Measurements from ENCODE around the gene IRF4.

Gene IRF4

DNA sequence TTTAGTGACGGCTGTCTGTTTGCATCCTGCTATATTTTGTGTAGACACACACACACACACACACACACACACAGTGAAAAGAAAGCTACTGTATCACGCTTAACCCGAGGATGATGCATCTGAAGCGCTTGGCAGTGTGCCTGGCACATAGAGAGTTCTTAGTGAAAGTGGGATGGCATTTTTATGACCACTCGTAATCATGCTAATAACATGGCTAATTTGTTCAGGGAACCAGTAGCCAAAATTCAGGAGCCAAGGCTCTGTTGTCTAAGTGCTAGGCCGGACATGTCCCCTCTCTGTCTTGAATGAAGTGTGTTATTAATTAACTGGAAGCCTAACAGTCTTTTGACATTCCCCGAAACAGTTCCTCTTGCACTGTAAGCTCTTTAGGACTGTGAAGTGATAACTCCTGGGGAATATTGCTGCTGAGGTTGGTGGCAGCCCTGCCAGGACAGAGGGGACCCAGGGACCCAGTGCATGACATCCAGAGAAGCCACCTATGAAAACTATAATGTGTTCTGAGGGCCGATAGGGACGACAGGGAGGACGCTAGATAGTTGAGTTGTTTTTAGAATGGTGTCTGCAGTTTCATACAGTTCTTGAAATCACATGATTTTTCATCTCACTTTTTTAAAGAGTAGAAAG lies 45.0 kb upstream of the IRF4 start (continued):
- TF ChIP-seq, protein P1, sequence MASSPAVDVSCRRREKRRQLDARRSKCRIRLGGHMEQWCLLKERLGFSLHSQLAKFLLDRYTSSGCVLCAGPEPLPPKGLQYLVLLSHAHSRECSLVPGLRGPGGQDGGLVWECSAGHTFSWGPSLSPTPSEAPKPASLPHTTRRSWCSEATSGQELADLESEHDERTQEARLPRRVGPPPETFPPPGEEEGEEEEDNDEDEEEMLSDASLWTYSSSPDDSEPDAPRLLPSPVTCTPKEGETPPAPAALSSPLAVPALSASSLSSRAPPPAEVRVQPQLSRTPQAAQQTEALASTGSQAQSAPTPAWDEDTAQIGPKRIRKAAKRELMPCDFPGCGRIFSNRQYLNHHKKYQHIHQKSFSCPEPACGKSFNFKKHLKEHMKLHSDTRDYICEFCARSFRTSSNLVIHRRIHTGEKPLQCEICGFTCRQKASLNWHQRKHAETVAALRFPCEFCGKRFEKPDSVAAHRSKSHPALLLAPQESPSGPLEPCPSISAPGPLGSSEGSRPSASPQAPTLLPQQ (tag by site-specific recombination; IDR thresholded peaks at IDR 0.05), result peak; percentile 46; the same call in 1 of the 2 replicates
- TF ChIP-seq, protein P2, sequence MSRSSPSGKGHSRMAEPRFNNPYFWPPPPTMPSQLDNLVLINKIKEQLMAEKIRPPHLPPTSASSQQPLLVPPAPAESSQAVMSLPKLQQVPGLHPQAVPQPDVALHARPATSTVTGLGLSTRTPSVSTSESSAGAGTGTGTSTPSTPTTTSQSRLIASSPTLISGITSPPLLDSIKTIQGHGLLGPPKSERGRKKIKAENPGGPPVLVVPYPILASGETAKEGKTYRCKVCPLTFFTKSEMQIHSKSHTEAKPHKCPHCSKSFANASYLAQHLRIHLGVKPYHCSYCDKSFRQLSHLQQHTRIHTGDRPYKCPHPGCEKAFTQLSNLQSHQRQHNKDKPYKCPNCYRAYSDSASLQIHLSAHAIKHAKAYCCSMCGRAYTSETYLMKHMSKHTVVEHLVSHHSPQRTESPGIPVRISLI (tag by site-specific recombination; IDR thresholded peaks at IDR 0.05), result no peak

DNA sequence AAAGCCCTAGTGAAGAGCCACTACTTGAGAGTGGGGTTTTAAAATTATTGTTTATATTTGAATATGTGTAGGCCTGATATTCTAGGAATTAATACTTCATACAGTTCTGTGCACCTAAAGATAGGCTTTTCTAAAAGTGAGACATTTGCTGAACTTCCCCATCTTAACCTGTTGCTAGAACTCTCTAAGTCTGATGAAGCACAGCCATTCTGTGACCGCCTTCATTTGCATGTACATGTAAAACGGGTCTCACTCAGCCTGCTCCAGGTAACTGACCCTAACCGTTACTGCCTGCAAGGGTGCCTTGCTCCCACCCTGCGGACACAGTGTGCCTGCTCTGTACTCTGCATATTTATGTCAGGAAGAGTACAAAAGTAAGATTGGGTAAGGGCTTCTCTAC lies 44.3 kb upstream of the IRF4 start:
- Histone ChIP-seq H3K27ac (ENCODE audit: extremely low read depth, low read depth, low read length) (no peak overlapping the region), H3K4me3 (ENCODE audit: low read depth, low read length) (no peak overlapping the region), H3K4me1 (ENCODE audit: control insufficient read depth, insufficient read depth, low read length) (no peaks in the 10 kb centered on the region), H3K36me3 (ENCODE audit: control insufficient read depth in 2 of 2, insufficient read depth in 1 of 2, low read length in 2 of 2) (peaks cover 0 to 3% of the 10 kb centered on the region in 2 experiments; a peak in 1 of 3 replicates), H3K9me3 (ENCODE audit: control insufficient read depth, insufficient read depth, low read depth, low read length) (no peaks in the 10 kb centered on the region)
- ChIA-PET POLR2A (no interaction called here), CTCF (no interaction called here)
- no peak for TF ChIP-seq ZNF174 (tag by site-specific recombination; IDR thresholded peaks at IDR 0.05)
- no peak for TF ChIP-seq ZNF433 (tag by site-specific recombination; IDR thresholded peaks at IDR 0.05; ENCODE audit: low read depth)
- no peak for TF ChIP-seq MYNN (tag by site-specific recombination; IDR thresholded peaks at IDR 0.05; ENCODE audit: borderline replicate concordance)
- no peak for TF ChIP-seq KLF8 (tag by site-specific recombination; IDR thresholded peaks at IDR 0.05)
- no peak for TF ChIP-seq KLF9 (tag by site-specific recombination; IDR thresholded peaks at IDR 0.05; ENCODE audit: low read depth)
- no peak for TF ChIP-seq ZNF785 (tag by site-specific recombination; IDR thresholded peaks at IDR 0.05)
- peak; percentile 71 for TF ChIP-seq SCRT2 (tag by site-specific recombination; IDR thresholded peaks at IDR 0.05)
- no peak for TF ChIP-seq ZIC2 (tag by site-specific recombination; IDR thresholded peaks at IDR 0.05)

DNA sequence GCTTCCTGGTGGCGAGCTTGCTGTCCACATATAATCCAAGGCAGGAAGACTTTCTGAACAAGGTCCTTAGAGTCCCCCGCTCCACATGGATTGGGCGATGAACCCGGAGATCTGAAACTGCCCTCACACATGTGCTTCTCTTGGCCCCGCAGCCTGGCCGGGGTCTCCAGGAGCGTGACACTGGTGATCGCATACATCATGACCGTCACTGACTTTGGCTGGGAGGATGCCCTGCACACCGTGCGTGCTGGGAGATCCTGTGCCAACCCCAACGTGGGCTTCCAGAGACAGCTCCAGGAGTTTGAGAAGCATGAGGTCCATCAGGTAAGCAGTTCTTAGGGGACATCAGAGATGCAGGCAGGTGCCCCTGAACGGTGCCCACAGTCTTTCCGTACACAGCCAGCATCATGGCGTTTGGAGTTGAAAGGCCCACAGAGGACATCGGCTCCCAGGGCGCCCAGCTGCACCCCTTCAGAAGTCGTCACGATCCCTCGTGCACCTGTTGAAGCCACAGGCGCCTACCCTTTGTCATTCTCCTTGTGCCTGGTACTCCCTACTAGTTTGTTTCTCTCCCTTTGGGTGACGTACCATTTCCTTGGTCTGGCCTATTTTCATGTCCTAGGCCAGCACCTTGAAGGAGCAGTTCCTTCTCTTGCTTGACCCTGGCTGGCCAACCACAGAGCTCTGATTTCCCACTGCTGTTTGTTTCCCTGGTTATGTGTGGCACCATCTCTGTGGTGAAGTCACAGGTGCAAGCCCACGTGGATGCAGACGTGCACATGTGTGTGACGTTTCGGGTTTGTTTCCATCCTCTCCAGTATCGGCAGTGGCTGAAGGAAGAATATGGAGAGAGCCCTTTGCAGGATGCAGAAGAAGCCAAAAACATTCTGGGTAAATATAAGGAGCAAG lies 43.3 kb upstream of the IRF4 start:
- Histone ChIP-seq H3K36me3 (ENCODE audit: control insufficient read depth in 2 of 2, insufficient read depth in 1 of 2, low read length in 2 of 2) (peaks cover 0 to 3% of the 10 kb centered on the region in 2 experiments; a peak in 1 of 3 replicates), H3K27ac (ENCODE audit: extremely low read depth, low read depth, low read length) (no peak overlapping the region), H3K4me1 (ENCODE audit: control insufficient read depth, insufficient read depth, low read length) (no peaks in the 10 kb centered on the region), H3K4me3 (ENCODE audit: low read depth, low read length) (no peak overlapping the region), H3K9me3 (ENCODE audit: control insufficient read depth, insufficient read depth, low read depth, low read length) (no peaks in the 10 kb centered on the region)
- CTCF ChIA-PET, result no interaction called here
- TF ChIP-seq, protein P1 (tag by site-specific recombination; IDR thresholded peaks at IDR 0.05), result no peak
- TF ChIP-seq SCRT2 (tag by site-specific recombination; IDR thresholded peaks at IDR 0.05), result peak; percentile 50
- POLR2A ChIA-PET, result no interaction called here

DNA sequence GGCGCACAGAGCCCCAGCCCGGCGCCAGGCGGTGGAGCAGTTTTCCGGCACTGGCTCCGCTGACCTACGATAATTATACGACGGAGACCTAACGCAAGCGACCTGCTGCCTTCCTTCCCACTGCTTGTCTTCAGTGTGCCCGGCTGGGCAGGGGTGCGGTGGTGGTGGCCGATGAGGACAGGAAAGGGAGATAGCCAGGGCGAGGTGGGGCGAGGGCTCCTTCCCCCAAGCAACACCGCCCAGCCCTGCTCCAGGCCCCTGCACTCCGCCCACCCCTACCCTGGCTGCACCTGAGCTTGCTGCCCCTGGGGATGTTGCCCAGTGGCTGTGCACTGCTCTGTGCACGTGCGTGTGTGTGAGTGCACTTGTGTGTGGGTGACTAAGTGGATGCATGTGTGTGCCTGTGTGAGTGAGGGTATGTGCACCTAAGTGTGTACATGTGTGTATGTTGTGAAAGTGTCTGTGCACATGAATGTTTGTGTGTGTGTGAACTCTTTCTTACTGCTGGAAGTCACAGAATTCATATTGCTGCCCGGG lies 42.6 kb upstream of the IRF4 start:
- Histone ChIP-seq H3K4me1 (ENCODE audit: control insufficient read depth, insufficient read depth, low read length) (no peaks in the 10 kb centered on the region), H3K27ac (ENCODE audit: extremely low read depth, low read depth, low read length) (no peak overlapping the region), H3K9me3 (ENCODE audit: control insufficient read depth, insufficient read depth, low read depth, low read length) (no peaks in the 10 kb centered on the region), H3K4me3 (ENCODE audit: low read depth, low read length) (no peak overlapping the region), H3K36me3 (ENCODE audit: control insufficient read depth in 2 of 2, insufficient read depth in 1 of 2, low read length in 2 of 2) (peaks cover 0 to 3% of the 10 kb centered on the region in 2 experiments; a peak in 1 of 3 replicates)
- TF ChIP-seq TRIM28 (IDR thresholded peaks at IDR 0.05; ENCODE audit: borderline replicate concordance, low read length), result no peak
- TF ChIP-seq ZNF26 (tag by site-specific recombination; IDR thresholded peaks at IDR 0.05), result no peak
- no peak for TF ChIP-seq ZNF112 (tag by site-specific recombination; IDR thresholded peaks at IDR 0.05)
- TF ChIP-seq ZNF792 (tag by site-specific recombination; IDR thresholded peaks at IDR 0.05), result no peak
- ChIA-PET CTCF (interaction anchor here (1.5 to 2.6 kb wide), 2 partner anchors 13 to 26 kb away, joined by 4 to 23 read pairs; no protein-coding TSS in a partner anchor), POLR2A (no interaction called here)
